Endothelial cell of umbilical vein (primary cell): ENCODE data around the gene CD63. TPM values are rescaled to one million over a fixed set of nuclear protein-coding genes. Genes with fewer than 3 reads are reported as not detected.

Source experiments
- Bru-seq: library from RNA; stranded (reverse); fragments of 400-500 nt; gene quantifications from one replicate; lab custom pipeline; 2021; lab: Mats Ljungman, UMichigan
- BruChase-seq, 2 experiments: library from RNA; stranded (reverse); fragments of 400-500 nt; gene quantifications; one replicate each; lab custom pipeline; 2021; lab: Mats Ljungman, UMichigan
- BruUV-seq: library from RNA; stranded (reverse); fragments of 400-500 nt; replicated peaks from 2 replicates; lab custom pipeline; 2021; lab: Mats Ljungman, UMichigan
- CTCF ChIA-PET: fragments of 300-600, 350-600 bp; sonication (Branson Sonifier 250); formaldehyde crosslinking; loops from one replicate; lab custom pipeline; 2021; ENCODE audit warnings: antibody characterized with exemption, inconsistent platforms; lab: Charles Lee
- POLR2A ChIA-PET: fragments of 300-600, 350-600 bp; sonication (Branson Sonifier 250); formaldehyde crosslinking; loops from one replicate; lab custom pipeline; 2021; ENCODE audit warnings: antibody characterized with exemption, inconsistent platforms; lab: Charles Lee
- DNase-seq: peaks from one replicate; pipeline ENCODE4 v3.0.0-alpha.2; 2011; ENCODE audit warnings: low read depth, low spot score
- FAIRE-seq: peaks from 2 replicates; lab custom pipeline; 2011; peaks lifted over from hg19 to GRCh38; lab: Jason Lieb, UNC
- H2AFZ ChIP-seq: 2 replicates; pipeline ENCODE4 v1.6.0; 2012; ENCODE audit warnings: low read depth, low read length, control low read depth, inconsistent platforms
- H3K27ac ChIP-seq: 2 replicates; pipeline ENCODE4 v1.5.1; 2011; ENCODE audit warnings: low read depth, mild to moderate bottlenecking, control low read depth, low read length, moderate library complexity; ENCODE audit not compliant: insufficient read depth
- H3K27me3 ChIP-seq, 2 experiments: 2 replicates each; pipeline versions ENCODE4 v1.6.0 to v1.6.1; 2011; ENCODE audit warnings: low read length in 2 of 2, mixed read lengths in 1 of 2; ENCODE audit not compliant: control insufficient read depth in 2 of 2, insufficient read depth in 2 of 2
- H3K36me3 ChIP-seq, 2 experiments: 2 replicates in 1 of 2; 3 replicates in 1 of 2; pipeline ENCODE4 v1.5.1; 2011; ENCODE audit warnings: low read length in 2 of 2, mild to moderate bottlenecking in 1 of 2, moderate library complexity in 1 of 2; ENCODE audit not compliant: control insufficient read depth in 2 of 2, insufficient read depth in 2 of 2; ENCODE audit errors: extremely low read depth in 1 of 2
- H3K4me1 ChIP-seq: 3 replicates; pipeline ENCODE4 v1.5.1; 2011; ENCODE audit warnings: mild to moderate bottlenecking, low read length; ENCODE audit not compliant: control insufficient read depth, insufficient read depth; ENCODE audit errors: extremely low read depth
- H3K4me2 ChIP-seq: 2 replicates; pipeline ENCODE4 v1.6.1; 2011; ENCODE audit warnings: low read length, control low read depth, mixed read lengths; ENCODE audit not compliant: insufficient read depth
- H3K4me3 ChIP-seq, 3 experiments: fragments of 200-600 bp in 1 of 3; sonication (generic), shearing (Covaris generic) in 1 of 3; replicated peaks in 1 of 3; 2 replicates each; pipeline ENCODE4 v1.5.1; 2011 to 2016; ENCODE audit warnings: control low read depth in 3 of 3, low read length in 3 of 3, mild to moderate bottlenecking in 2 of 3, inconsistent platforms in 1 of 3, low read depth in 1 of 3, moderate library complexity in 1 of 3; ENCODE audit not compliant: insufficient read depth in 1 of 3
- H3K79me2 ChIP-seq: 2 replicates; pipeline ENCODE4 v1.6.0; 2012; ENCODE audit warnings: low read length, inconsistent platforms; ENCODE audit not compliant: control insufficient read depth, insufficient read depth
- H3K9ac ChIP-seq: replicated peaks from 2 replicates; pipeline ENCODE3; 2011; ENCODE audit warnings: low read length, control low read depth; ENCODE audit not compliant: insufficient read depth; ENCODE audit errors: extremely low read depth
- H3K9me1 ChIP-seq: replicated peaks from 3 replicates; pipeline ENCODE4 v1.6.0; 2011; ENCODE audit warnings: mild to moderate bottlenecking, low read length; ENCODE audit not compliant: control insufficient read depth, insufficient read depth; ENCODE audit errors: extremely low read depth
- H3K9me3 ChIP-seq: replicated peaks from 2 replicates; pipeline ENCODE4 v1.5.1; 2012; ENCODE audit warnings: low read length, inconsistent platforms; ENCODE audit not compliant: control insufficient read depth, insufficient read depth
- H4K20me1 ChIP-seq: replicated peaks from 2 replicates; pipeline ENCODE3; 2011; ENCODE audit warnings: mild to moderate bottlenecking, low read length; ENCODE audit not compliant: control insufficient read depth, insufficient read depth; ENCODE audit errors: extremely low read depth
- EZH2 ChIP-seq: IDR thresholded peaks from 2 replicates; pipeline ENCODE4 v1.6.1; 2012; ENCODE audit warnings: borderline replicate concordance, low read depth, mild to moderate bottlenecking, moderate library complexity, low read length, inconsistent platforms; ENCODE audit not compliant: severe bottlenecking
- FOS ChIP-seq: IDR thresholded peaks from 2 replicates; pipeline ENCODE4 v1.6.1; 2011; ENCODE audit warnings: mild to moderate bottlenecking, low read length, moderate library complexity, borderline replicate concordance; ENCODE audit not compliant: insufficient read depth
- GATA2 ChIP-seq: IDR thresholded peaks from 2 replicates; pipeline ENCODE4 v1.7.0; 2011; ENCODE audit warnings: low read depth, mild to moderate bottlenecking, moderate library complexity, mixed read lengths, low read length; ENCODE audit not compliant: insufficient read length, insufficient read depth
- JUN ChIP-seq: IDR thresholded peaks from 2 replicates; pipeline ENCODE4 v1.6.1; 2011; ENCODE audit warnings: borderline replicate concordance, low read depth; ENCODE audit not compliant: insufficient read length, insufficient read depth
- MYC ChIP-seq: IDR thresholded peaks from one replicate; pipeline ENCODE4 v1.6.1; 2011; ENCODE audit warnings: mild to moderate bottlenecking, low read depth, low read length
- POLR2A ChIP-seq: IDR thresholded peaks from 2 replicates; pipeline ENCODE4 v1.6.1; 2012; ENCODE audit warnings: low read depth, mild to moderate bottlenecking, control low read depth, low read length
- POLR2AphosphoS5 ChIP-seq: IDR thresholded peaks from 2 replicates; pipeline ENCODE4 v1.6.1; 2012; ENCODE audit warnings: low read depth, mild to moderate bottlenecking, control low read depth, low read length, moderate library complexity; ENCODE audit not compliant: insufficient read depth
- dilution Hi-C: fragments of 300-500 bp; cut with MboI; formaldehyde crosslinking; loops from one replicate; pipeline ENCODE4 v1.15.0; 2019; ENCODE audit warnings: low sequenced_read_pairs; ENCODE audit not compliant: extremely low pct_ligation_motif_present
- intact Hi-C: fragments of 100-400 bp; cut with micrococcal nuclease; formaldehyde crosslinking; loops from one replicate; pipeline ENCODE4 v1.10.0; 2022
- long read RNA-seq: library from polyadenylated mRNA; stranded (forward); transcript quantifications from one replicate; pipeline ENCODE4 v2.0.0, GENCODE V29; 2021
- polyA minus RNA-seq, 3 experiments: library from RNA; depleted of rRNA, polyadenylated mRNA; stranded (reverse); fragments of >200 nt; gene quantifications; 1 replicate in 1 of 3; 2 replicates in 2 of 3; pipeline ENCODE4 v1.2.3, GENCODE V29; 2011
- polyA plus RNA-seq, 4 experiments: library from polyadenylated mRNA; depleted of rRNA in 3 of 4; stranded (reverse) in 3 of 4; unstranded in 1 of 4; fragments of >200 nt; gene quantifications; 2 replicates each; pipeline versions ENCODE4 v1.2.1 to v1.2.3, GENCODE V29; 2011 to 2012; ENCODE audit warnings: missing spikeins in 1 of 4
- total RNA-seq: library from RNA; stranded (reverse); gene quantifications from 2 replicates; pipeline ENCODE4 v1.2.3, GENCODE V29; 2021
- TF ChIP-seq, protein P1 (sequence below), 2 donors: IDR thresholded peaks; 1 replicate in 1 of 2; 2 replicates in 1 of 2; pipeline ENCODE4 v1.5.1; 2011; ENCODE audit warnings: low read length in 2 of 2, mild to moderate bottlenecking in 2 of 2, moderate library complexity in 2 of 2, control low read depth in 1 of 2, inconsistent platforms in 1 of 2, low read depth in 1 of 2; ENCODE audit not compliant: insufficient read depth in 1 of 2; ENCODE audit errors: extremely low read depth in 1 of 2
- TF ChIP-seq, protein P2 (sequence below): IDR thresholded peaks from 2 replicates; pipeline ENCODE4 v1.6.1; 2011; ENCODE audit not compliant: insufficient read depth, insufficient read length

CD63 gene, protein sequence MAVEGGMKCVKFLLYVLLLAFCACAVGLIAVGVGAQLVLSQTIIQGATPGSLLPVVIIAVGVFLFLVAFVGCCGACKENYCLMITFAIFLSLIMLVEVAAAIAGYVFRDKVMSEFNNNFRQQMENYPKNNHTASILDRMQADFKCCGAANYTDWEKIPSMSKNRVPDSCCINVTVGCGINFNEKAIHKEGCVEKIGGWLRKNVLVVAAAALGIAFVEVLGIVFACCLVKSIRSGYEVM
- total RNA-seq (1,054 and 1,063 TPM in 2 replicates), polyA plus RNA-seq (1,429 and 1,536 TPM in 2 replicates), polyA minus RNA-seq (582 and 611 TPM in 2 replicates), Bru-seq, nascent RNA (percentile 94 among the genes with signal in this experiment), BruChase-seq, experiment 1, labeled RNA remaining after a 6-hour chase (percentile 100 among the genes with signal in this experiment), BruChase-seq, experiment 2, labeled RNA remaining after a 2-hour chase (percentile 99 among the genes with signal in this experiment)
- 1,126 and 1,307 TPM in 2 replicates for polyA plus RNA-seq (2011; cell fraction: cytosol; rRNA removed)
- 455 and 538 TPM in 2 replicates for polyA plus RNA-seq (2011; cell fraction: nucleus; rRNA removed)
- 1,051 and 1,290 TPM in 2 replicates for polyA plus RNA-seq (2012)
- 121 TPM for polyA minus RNA-seq (2011; cell fraction: cytosol; rRNA and poly(A)+ RNA removed)
- polyA minus RNA-seq (2011; cell fraction: nucleus; rRNA and poly(A)+ RNA removed): 62.3 and 71.7 TPM in 2 replicates
- long read RNA-seq, transcript CD63-208 (8 exons, 1,233 nt): minor isoform, 29 of 1,494 reads
- long read RNA-seq, transcript CD63-201 (8 exons, 1,070 nt): major isoform, 1,320 of 1,494 reads
- long read RNA-seq, transcript CD63-214 (7 exons, 949 nt): minor isoform, 62 of 1,494 reads
- long read RNA-seq, transcript CD63-216 (2 exons, 230 nt): minor isoform, 30 of 1,494 reads
- long read RNA-seq, partial matches to known transcripts: 17 of 1,494 reads
- long read RNA-seq, other reads (novel, unspliced or antisense): 23 of 1,494 reads

DNA sequence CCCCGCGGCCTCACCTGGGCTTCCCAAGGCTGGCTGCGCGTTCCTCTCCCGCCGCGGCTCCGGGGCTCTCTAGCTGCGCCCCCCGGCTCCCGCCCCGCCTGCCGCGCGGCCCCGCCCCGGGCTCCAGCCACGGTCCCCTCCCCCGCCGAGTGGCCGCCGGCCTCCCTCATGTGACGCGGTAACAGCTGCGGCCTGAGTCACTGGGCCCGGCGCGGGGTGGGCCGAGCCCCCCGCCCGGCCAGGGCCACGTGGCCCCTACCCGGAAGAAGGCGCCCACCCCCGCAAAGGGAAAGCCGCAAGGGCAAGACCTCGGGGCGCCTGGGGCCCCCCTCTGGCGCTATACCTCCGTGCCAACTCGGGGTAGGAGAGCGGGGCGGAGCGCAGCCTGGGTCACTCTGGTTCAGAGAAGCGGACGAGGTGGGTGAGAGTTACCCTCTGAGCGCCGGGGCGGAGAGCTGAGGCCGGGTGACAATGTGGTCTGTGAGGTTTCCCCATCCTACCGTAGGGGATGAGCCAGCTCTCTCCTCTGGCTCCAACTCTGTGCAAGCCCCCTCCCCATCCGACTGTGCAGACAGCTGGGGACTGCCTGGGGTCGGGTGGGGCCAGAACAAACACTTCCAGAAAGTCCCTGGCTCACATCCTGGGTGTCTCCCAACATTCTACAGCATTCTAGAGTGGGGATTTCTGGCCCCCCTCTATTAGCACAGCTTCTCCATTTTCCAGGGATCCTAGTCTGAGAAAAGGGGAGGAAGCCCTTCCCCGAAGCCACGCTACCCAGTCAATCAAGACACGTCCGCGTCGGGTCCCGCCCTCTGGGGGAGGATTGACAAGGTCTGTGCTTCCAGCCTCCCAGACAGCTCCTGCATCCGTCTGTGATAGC lies at the start of gene CD63:
Gene CD63, minus strand, starts transcription at position 71 of the 880 bp plus-strand sequence. CDS start 668 bp downstream, outside the sequence.
- H3K9me1 ChIP-seq: no peaks in the 10 kb centered on the region
- DNase-seq (peak; percentile 88), FAIRE-seq (peak; percentile 99)
- H3K9me3 ChIP-seq: no peaks in the 10 kb centered on the region
- H3K27me3 ChIP-seq: no peaks in the 10 kb centered on the region
- H4K20me1 ChIP-seq: no peaks in the 10 kb centered on the region
- H3K9ac ChIP-seq: peak within 1 kb of the TSS; percentile 94
- ChIA-PET POLR2A (interaction anchor here (0.5 to 1.8 kb wide), 7 partner anchors 9 to 1224 kb away, joined by 3 to 6 read pairs (median 3); partner anchors contain the start of genes ORMDL2, RAB5B and SARNP), CTCF (interaction anchor here (0.7 to 3.0 kb wide), 9 partner anchors 9 to 460 kb away, joined by 3 to 51 read pairs (median 5); partner anchors contain the start of genes BLOC1S1, RDH5 and SMARCC2)
- intact Hi-C loops: loop anchor here (1.0 kb wide), 1 partner anchor 8 kb away; no protein-coding TSS in a partner anchor
- H3K36me3 ChIP-seq: peaks cover 7 to 21% of the 10 kb centered on the region in 2 experiments
- H3K4me1 ChIP-seq: peaks cover 19% of the 10 kb centered on the region
- H3K4me2 ChIP-seq: peak within 1 kb of the TSS; percentile 82
- TSS peak; percentile 17 for BruUV-seq
- peaks cover 30% of the 10 kb centered on the region for H3K79me2 ChIP-seq
- peak within 1 kb of the TSS; percentile 45 for H2AFZ ChIP-seq
- TF ChIP-seq POLR2A (peak; percentile 41), EZH2 (no peak), MYC (peak; percentile 85), POLR2AphosphoS5 (peak; percentile 85), JUN (no peak), FOS (peak; percentile 77), GATA2 (no peak)
- TF ChIP-seq, protein P1, sequence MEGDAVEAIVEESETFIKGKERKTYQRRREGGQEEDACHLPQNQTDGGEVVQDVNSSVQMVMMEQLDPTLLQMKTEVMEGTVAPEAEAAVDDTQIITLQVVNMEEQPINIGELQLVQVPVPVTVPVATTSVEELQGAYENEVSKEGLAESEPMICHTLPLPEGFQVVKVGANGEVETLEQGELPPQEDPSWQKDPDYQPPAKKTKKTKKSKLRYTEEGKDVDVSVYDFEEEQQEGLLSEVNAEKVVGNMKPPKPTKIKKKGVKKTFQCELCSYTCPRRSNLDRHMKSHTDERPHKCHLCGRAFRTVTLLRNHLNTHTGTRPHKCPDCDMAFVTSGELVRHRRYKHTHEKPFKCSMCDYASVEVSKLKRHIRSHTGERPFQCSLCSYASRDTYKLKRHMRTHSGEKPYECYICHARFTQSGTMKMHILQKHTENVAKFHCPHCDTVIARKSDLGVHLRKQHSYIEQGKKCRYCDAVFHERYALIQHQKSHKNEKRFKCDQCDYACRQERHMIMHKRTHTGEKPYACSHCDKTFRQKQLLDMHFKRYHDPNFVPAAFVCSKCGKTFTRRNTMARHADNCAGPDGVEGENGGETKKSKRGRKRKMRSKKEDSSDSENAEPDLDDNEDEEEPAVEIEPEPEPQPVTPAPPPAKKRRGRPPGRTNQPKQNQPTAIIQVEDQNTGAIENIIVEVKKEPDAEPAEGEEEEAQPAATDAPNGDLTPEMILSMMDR (IDR thresholded peaks at IDR 0.05; ENCODE audit: extremely low read depth in 1 of 2, insufficient read depth in 1 of 2, low read depth in 1 of 2, low read length in 2 of 2): no peak
- TF ChIP-seq, protein P2, sequence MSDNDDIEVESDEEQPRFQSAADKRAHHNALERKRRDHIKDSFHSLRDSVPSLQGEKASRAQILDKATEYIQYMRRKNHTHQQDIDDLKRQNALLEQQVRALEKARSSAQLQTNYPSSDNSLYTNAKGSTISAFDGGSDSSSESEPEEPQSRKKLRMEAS: peak; percentile 84
- dilution Hi-C loops: no loop called here
- peak within 1 kb of the TSS; percentile 96 for H3K27ac ChIP-seq
- peak within 1 kb of the TSS; percentile 71 to 89 (median 76) for H3K4me3 ChIP-seq
